Keratinocyte (primary cell): ENCODE data around the gene LY6G6D. TPM values are rescaled to one million over a fixed set of nuclear protein-coding genes. Genes with fewer than 3 reads are reported as not detected.

Experiments
- DNase-seq: peaks from one replicate; pipeline ENCODE4 v3.0.0-alpha.2; 2011; ENCODE audit warnings: low read depth, missing footprints, low spot score
- FAIRE-seq: peaks from 2 replicates; lab custom pipeline; 2011; peaks lifted over from hg19 to GRCh38; lab: Jason Lieb, UNC
- H2AFZ ChIP-seq: 2 replicates; pipeline ENCODE4 v1.6.0; 2012; ENCODE audit warnings: low read length, control low read depth, inconsistent platforms; ENCODE audit not compliant: control insufficient read depth
- H3K27ac ChIP-seq: 2 replicates; pipeline ENCODE4 v1.5.1; 2011; ENCODE audit warnings: low read length; ENCODE audit not compliant: control insufficient read depth, insufficient read depth
- H3K27me3 ChIP-seq: 3 replicates; pipeline ENCODE4 v1.6.0; 2011; ENCODE audit warnings: low read length; ENCODE audit not compliant: control insufficient read depth, insufficient read depth; ENCODE audit errors: extremely low read depth
- H3K36me3 ChIP-seq, 2 experiments: 2 replicates in 1 of 2; 3 replicates in 1 of 2; pipeline ENCODE4 v1.5.1; 2011; ENCODE audit warnings: low read length in 2 of 2, mild to moderate bottlenecking in 1 of 2; ENCODE audit not compliant: control insufficient read depth in 2 of 2, insufficient read depth in 2 of 2; ENCODE audit errors: extremely low read depth in 1 of 2
- H3K4me1 ChIP-seq: 3 replicates; pipeline ENCODE4 v1.5.1; 2011; ENCODE audit warnings: low read length; ENCODE audit not compliant: control insufficient read depth, insufficient read depth; ENCODE audit errors: extremely low read depth
- H3K4me2 ChIP-seq: 3 replicates; pipeline ENCODE4 v1.6.0; 2011; ENCODE audit warnings: low read depth, low read length; ENCODE audit not compliant: control insufficient read depth, insufficient read depth; ENCODE audit errors: extremely low read depth
- H3K4me3 ChIP-seq, 3 experiments: fragments of 200-600 bp in 1 of 3; sonication (generic) in 1 of 3; 2 replicates in 2 of 3; 3 replicates in 1 of 3; pipeline ENCODE4 v1.5.1; 2011 to 2016; ENCODE audit warnings: low read length in 3 of 3, mild to moderate bottlenecking in 3 of 3, control low read depth in 2 of 3, inconsistent platforms in 1 of 3, low read depth in 1 of 3, mixed read lengths in 1 of 3, mixed run types in 1 of 3, moderate library complexity in 1 of 3; ENCODE audit not compliant: control insufficient read depth in 2 of 3, insufficient read depth in 2 of 3; ENCODE audit errors: extremely low read depth in 1 of 3
- H3K79me2 ChIP-seq: 2 replicates; pipeline ENCODE4 v1.6.0; 2012; ENCODE audit warnings: low read length; ENCODE audit not compliant: control insufficient read depth, insufficient read depth
- H3K9ac ChIP-seq: 3 replicates; pipeline ENCODE4 v1.6.0; 2011; ENCODE audit warnings: low read length; ENCODE audit not compliant: control insufficient read depth, insufficient read depth; ENCODE audit errors: extremely low read depth
- H3K9me1 ChIP-seq: 3 replicates; pipeline ENCODE4 v1.6.0; 2011; ENCODE audit warnings: low read length; ENCODE audit not compliant: control insufficient read depth, insufficient read depth; ENCODE audit errors: extremely low read depth
- H3K9me3 ChIP-seq: 2 replicates; pipeline ENCODE4 v1.5.1; 2012; ENCODE audit warnings: low read depth, low read length; ENCODE audit not compliant: control insufficient read depth
- H4K20me1 ChIP-seq: 3 replicates; pipeline ENCODE4 v1.6.0; 2011; ENCODE audit warnings: low read length; ENCODE audit not compliant: control insufficient read depth, insufficient read depth; ENCODE audit errors: extremely low read depth
- CTCF ChIP-seq, 3 experiments: IDR thresholded peaks in 1 of 3; conservative IDR thresholded peaks in 1 of 3; optimal IDR thresholded peaks in 1 of 3; 2 replicates in 2 of 3; 3 replicates in 1 of 3; pipeline versions ENCODE3 to v1.5.1; 2011; ENCODE audit warnings: low read length in 3 of 3, mild to moderate bottlenecking in 3 of 3, moderate library complexity in 2 of 3, control low read depth in 1 of 3, inconsistent platforms in 1 of 3; ENCODE audit not compliant: insufficient read depth in 2 of 3; ENCODE audit errors: extremely low read depth in 1 of 3
- EZH2 ChIP-seq: IDR thresholded peaks from one replicate; pipeline ENCODE4 v1.6.1; 2012; ENCODE audit warnings: inconsistent platforms, mild to moderate bottlenecking, low read length, moderate library complexity
- dilution Hi-C: fragments of 300-500 bp; cut with MboI; formaldehyde crosslinking; loops from one replicate; pipeline ENCODE4 v1.7.0; 2020; ENCODE audit warnings: low sequenced_read_pairs; ENCODE audit not compliant: extremely low pct_ligation_motif_present
- polyA plus RNA-seq, 5 experiments: library from polyadenylated mRNA; depleted of rRNA in 3 of 5; stranded (reverse) in 3 of 5; stranded (forward) in 1 of 5; unstranded in 1 of 5; fragments of >200 nt; gene quantifications; 1 replicate in 1 of 5; 2 replicates in 3 of 5; 3 replicates in 1 of 5; pipeline versions ENCODE4 v1.2.1 to v1.2.3, GENCODE V29; 2011 to 2012; ENCODE audit warnings: missing spikeins in 2 of 5, low read depth in 1 of 5, low replicate concordance in 1 of 5

Gene LY6G6D
- polyA plus RNA-seq, 1 donor (not counting 4 experiments of a cell fraction or from before 2014, with no cell fraction given), result 0.33 TPM

GRCh38 chr6:31692886-31693285, 22.3 kb upstream of the LY6G6D start:
- no peak for DNase-seq
- H2AFZ ChIP-seq, result no peak overlapping the region
- no peaks in the 10 kb centered on the region for H3K4me1 ChIP-seq
- no peaks in the 10 kb centered on the region for H3K27me3 ChIP-seq
- H4K20me1 ChIP-seq, result no peaks in the 10 kb centered on the region
- no peaks in the 10 kb centered on the region for H3K9me1 ChIP-seq
- H3K27ac ChIP-seq, result no peak overlapping the region
- no peak overlapping the region for H3K4me2 ChIP-seq
- no peak overlapping the region for H3K4me3 ChIP-seq
- no peaks in the 10 kb centered on the region for H3K9me3 ChIP-seq
- no peaks in the 10 kb centered on the region for H3K79me2 ChIP-seq
- H3K9ac ChIP-seq, result no peak overlapping the region
- peaks cover 22 to 35% of the 10 kb centered on the region in 2 experiments for H3K36me3 ChIP-seq
- TF ChIP-seq CTCF (optimal IDR thresholded peaks at IDR 0.05 in 1 of 3, IDR thresholded peaks at IDR 0.05 in 1 of 3, conservative IDR thresholded peaks at IDR 0.05 in 1 of 3; ENCODE audit: extremely low read depth in 1 of 3, insufficient read depth in 2 of 3, low read length in 3 of 3) (no peak), EZH2 (no peak)
- no peak for FAIRE-seq
- dilution Hi-C loops, result no loop called here

GRCh38 chr6:31693535-31693934, 21.6 kb upstream of the LY6G6D start:
- no peak overlapping the region for H3K9ac ChIP-seq
- no peak overlapping the region for H2AFZ ChIP-seq
- H3K36me3 ChIP-seq, result peaks cover 22 to 29% of the 10 kb centered on the region in 2 experiments
- no peaks in the 10 kb centered on the region for H3K27me3 ChIP-seq
- FAIRE-seq (no peak), DNase-seq (no peak)
- dilution Hi-C loops, result no loop called here
- no peak overlapping the region for H3K27ac ChIP-seq
- H3K9me1 ChIP-seq, result no peaks in the 10 kb centered on the region
- no peak overlapping the region for H3K4me2 ChIP-seq
- H3K4me1 ChIP-seq, result no peaks in the 10 kb centered on the region
- H3K9me3 ChIP-seq, result no peaks in the 10 kb centered on the region
- no peak overlapping the region for H3K4me3 ChIP-seq
- H4K20me1 ChIP-seq, result no peaks in the 10 kb centered on the region
- TF ChIP-seq CTCF (optimal IDR thresholded peaks at IDR 0.05 in 1 of 3, IDR thresholded peaks at IDR 0.05 in 1 of 3, conservative IDR thresholded peaks at IDR 0.05 in 1 of 3; ENCODE audit: extremely low read depth in 1 of 3, insufficient read depth in 2 of 3, low read length in 3 of 3), result no peak
- TF ChIP-seq EZH2, result no peak
- H3K79me2 ChIP-seq, result no peaks in the 10 kb centered on the region
